Lower leg skin (tissue), 3 donors: ENCODE data around the gene NFKBIE.
"Not testable (repeated sequence)": the region's sequence is repeated elsewhere in the genome, so short reads cannot be mapped to it uniquely, and the experiment has no call there.

Experiments used
- POLR2A ChIP-seq, 2 donors: fragments of 450-650 bp; IDR thresholded peaks; one replicate each; pipeline ENCODE4 v1.6.1; 2016 to 2017; ENCODE audit warnings: antibody characterized with exemption in 2 of 2, mild to moderate bottlenecking in 1 of 2, moderate library complexity in 1 of 2
- TF ChIP-seq, protein P1 (sequence below), 3 donors: fragments of 450-650 bp; IDR thresholded peaks; one replicate each; pipeline ENCODE4 v1.5.1; 2016; ENCODE audit warnings: antibody characterized with exemption in 3 of 3, mild to moderate bottlenecking in 3 of 3, moderate library complexity in 2 of 3

GRCh38 chr6:44231426-44231825 lies 33.9 kb downstream of the NFKBIE start:
- not testable (repeated sequence) for TF ChIP-seq POLR2A (IDR thresholded peaks at IDR 0.05)
- TF ChIP-seq, protein P1, sequence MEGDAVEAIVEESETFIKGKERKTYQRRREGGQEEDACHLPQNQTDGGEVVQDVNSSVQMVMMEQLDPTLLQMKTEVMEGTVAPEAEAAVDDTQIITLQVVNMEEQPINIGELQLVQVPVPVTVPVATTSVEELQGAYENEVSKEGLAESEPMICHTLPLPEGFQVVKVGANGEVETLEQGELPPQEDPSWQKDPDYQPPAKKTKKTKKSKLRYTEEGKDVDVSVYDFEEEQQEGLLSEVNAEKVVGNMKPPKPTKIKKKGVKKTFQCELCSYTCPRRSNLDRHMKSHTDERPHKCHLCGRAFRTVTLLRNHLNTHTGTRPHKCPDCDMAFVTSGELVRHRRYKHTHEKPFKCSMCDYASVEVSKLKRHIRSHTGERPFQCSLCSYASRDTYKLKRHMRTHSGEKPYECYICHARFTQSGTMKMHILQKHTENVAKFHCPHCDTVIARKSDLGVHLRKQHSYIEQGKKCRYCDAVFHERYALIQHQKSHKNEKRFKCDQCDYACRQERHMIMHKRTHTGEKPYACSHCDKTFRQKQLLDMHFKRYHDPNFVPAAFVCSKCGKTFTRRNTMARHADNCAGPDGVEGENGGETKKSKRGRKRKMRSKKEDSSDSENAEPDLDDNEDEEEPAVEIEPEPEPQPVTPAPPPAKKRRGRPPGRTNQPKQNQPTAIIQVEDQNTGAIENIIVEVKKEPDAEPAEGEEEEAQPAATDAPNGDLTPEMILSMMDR (IDR thresholded peaks at IDR 0.05), result not testable (repeated sequence)
